Calu3 (cell line): ENCODE measurements around the gene RNF180. TPM values are rescaled to one million over a fixed set of nuclear protein-coding genes. Genes with fewer than 3 reads are reported as not detected.

Source experiments
- BruUV-seq: library from RNA; stranded (reverse); fragments of 400-500 nt; replicated peaks from 2 replicates; lab custom pipeline; 2021; lab: Mats Ljungman, UMichigan
- CTCF ChIA-PET: fragments of 300-600 bp; sonication (Branson Sonifier 250); formaldehyde crosslinking; loops from one replicate; lab custom pipeline; 2022; ENCODE audit warnings: antibody characterized with exemption; lab: Charles Lee
- DNase-seq: peaks from one replicate; pipeline ENCODE4 v3.0.0; 2022
- H3K27ac Mint-ChIP-seq: one replicate; pipeline ENCODE4 v1.8.0; 2022; ENCODE audit warnings: mixed read lengths; ENCODE audit not compliant: unreplicated experiment
- H3K27me3 Mint-ChIP-seq: one replicate; pipeline ENCODE4 v1.8.0; 2022; ENCODE audit warnings: mixed read lengths; ENCODE audit not compliant: unreplicated experiment
- H3K36me3 Mint-ChIP-seq: one replicate; pipeline ENCODE4 v1.8.0; 2022; ENCODE audit warnings: mild to moderate bottlenecking, moderate library complexity, mixed read lengths; ENCODE audit not compliant: insufficient read depth, unreplicated experiment
- H3K4me1 Mint-ChIP-seq: one replicate; pipeline ENCODE4 v1.8.0; 2022; ENCODE audit warnings: mild to moderate bottlenecking, low read depth, mixed read lengths; ENCODE audit not compliant: unreplicated experiment
- H3K4me3 Mint-ChIP-seq: one replicate; pipeline ENCODE4 v1.8.0; 2022; ENCODE audit warnings: mild to moderate bottlenecking, low read depth, moderate library complexity, mixed read lengths; ENCODE audit not compliant: unreplicated experiment
- H3K9me3 Mint-ChIP-seq: one replicate; pipeline ENCODE4 v1.8.0; 2022; ENCODE audit warnings: low read depth, mixed read lengths; ENCODE audit not compliant: unreplicated experiment
- intact Hi-C: fragments of 100-400 bp; cut with micrococcal nuclease; formaldehyde crosslinking; loops from one replicate; pipeline ENCODE4 v1.10.0; 2022; ENCODE audit not compliant: unreplicated experiment
- total RNA-seq: library from RNA; stranded (reverse); gene quantifications from 2 replicates; pipeline ENCODE4 v1.2.3, GENCODE V29; 2022
- TF ChIP-seq, protein P1 (sequence below): fragments of 200-600 bp; IDR thresholded peaks from one replicate; pipeline ENCODE4 v1.8.0; 2022; ENCODE audit warnings: antibody characterized with exemption; ENCODE audit not compliant: unreplicated experiment

The RNF180 gene
- total RNA-seq, 1 experiment from 2014 or later = 2.1 TPM

DNA sequence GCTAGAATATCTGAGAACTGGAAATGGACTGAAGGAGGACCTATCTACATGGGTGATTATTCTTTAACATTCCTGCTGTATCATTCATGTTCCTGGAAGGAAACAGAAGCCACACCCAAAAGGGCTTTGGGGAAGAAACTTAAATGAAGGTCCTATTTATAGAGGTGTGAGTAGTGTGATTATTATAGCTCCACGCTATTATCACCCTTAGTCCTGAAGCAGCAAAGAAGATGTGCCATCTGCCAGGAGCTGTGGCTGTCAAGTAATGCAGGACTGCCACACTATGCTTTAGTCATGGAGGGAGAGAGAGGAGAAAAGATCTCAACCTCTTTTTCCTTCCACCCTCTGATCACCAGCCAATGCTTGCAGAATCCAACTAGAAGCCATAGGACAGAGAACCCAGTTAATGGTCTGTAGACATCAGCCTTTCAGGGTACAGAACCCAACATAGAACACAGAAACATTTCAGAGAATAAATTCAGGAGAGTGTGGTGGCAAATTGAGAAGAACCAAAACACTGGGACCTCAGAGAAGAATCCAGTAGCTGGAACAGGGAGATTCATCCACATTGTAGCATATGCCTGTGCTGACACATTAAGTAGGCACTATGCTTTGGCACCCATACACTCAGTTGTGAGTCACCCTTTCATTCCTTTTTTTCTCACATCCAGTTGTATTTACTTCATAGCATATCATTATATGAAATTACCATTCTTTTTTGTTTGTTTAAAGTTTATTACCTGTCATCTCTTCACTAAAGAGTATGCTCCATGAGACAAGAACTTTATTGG is 21.0 kb upstream of the RNF180 start:
- no peaks in the 10 kb centered on the region for H3K4me1 Mint-ChIP-seq
- H3K4me3 Mint-ChIP-seq = no peak overlapping the region
- H3K27me3 Mint-ChIP-seq = no peaks in the 10 kb centered on the region
- H3K36me3 Mint-ChIP-seq = no peaks in the 10 kb centered on the region
- no peak overlapping the region for H3K27ac Mint-ChIP-seq
- TF ChIP-seq, protein P1, sequence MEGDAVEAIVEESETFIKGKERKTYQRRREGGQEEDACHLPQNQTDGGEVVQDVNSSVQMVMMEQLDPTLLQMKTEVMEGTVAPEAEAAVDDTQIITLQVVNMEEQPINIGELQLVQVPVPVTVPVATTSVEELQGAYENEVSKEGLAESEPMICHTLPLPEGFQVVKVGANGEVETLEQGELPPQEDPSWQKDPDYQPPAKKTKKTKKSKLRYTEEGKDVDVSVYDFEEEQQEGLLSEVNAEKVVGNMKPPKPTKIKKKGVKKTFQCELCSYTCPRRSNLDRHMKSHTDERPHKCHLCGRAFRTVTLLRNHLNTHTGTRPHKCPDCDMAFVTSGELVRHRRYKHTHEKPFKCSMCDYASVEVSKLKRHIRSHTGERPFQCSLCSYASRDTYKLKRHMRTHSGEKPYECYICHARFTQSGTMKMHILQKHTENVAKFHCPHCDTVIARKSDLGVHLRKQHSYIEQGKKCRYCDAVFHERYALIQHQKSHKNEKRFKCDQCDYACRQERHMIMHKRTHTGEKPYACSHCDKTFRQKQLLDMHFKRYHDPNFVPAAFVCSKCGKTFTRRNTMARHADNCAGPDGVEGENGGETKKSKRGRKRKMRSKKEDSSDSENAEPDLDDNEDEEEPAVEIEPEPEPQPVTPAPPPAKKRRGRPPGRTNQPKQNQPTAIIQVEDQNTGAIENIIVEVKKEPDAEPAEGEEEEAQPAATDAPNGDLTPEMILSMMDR = no peak
- intact Hi-C loops = loop anchor here (5.0 kb wide), 1 partner anchor 742 kb away; no protein-coding TSS in a partner anchor
- DNase-seq = no peak
- no TSS peak for BruUV-seq
- CTCF ChIA-PET = interaction anchor here (0.6 kb wide), 1 partner anchor 37 kb away, joined by 3 read pairs; no protein-coding TSS in a partner anchor
- H3K9me3 Mint-ChIP-seq = no peaks in the 10 kb centered on the region

DNA sequence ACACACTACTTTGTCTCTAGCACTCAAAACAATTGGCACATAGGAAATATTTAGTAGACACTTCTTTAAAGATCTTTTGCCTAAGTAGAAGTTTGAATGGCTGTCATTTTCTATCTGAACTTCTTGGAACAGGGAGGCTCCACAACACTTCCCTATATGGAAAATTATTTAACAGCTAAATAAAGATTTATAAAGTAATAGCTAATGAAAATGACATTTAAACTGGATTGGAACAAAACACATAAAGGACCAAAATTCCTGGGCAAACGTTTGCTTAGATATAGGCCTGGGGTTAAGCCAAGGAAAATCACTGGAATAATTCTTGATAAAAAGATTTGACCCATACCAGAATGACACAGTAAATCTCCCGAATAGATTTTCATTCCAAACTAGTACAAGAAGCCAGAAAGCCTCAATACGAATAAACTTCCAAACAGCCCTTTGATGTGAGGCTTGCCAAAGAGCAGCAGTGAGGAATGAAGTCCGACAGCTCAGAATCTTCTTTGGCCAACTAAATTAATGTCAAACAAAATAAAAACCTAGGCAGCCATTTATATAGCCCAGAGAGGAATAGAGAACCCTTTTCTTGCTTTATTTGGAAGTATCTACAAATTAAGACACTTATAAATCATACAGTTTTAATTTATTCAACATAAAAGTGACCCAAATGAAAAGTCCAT is 20.3 kb upstream of the RNF180 start:
- Mint-ChIP-seq H3K4me3 (no peak overlapping the region), H3K36me3 (no peaks in the 10 kb centered on the region), H3K27ac (no peak overlapping the region), H3K27me3 (no peaks in the 10 kb centered on the region), H3K9me3 (no peaks in the 10 kb centered on the region), H3K4me1 (no peaks in the 10 kb centered on the region)
- intact Hi-C loops = loop anchor here (5.0 kb wide), 1 partner anchor 743 kb away; no protein-coding TSS in a partner anchor
- DNase-seq = no peak
- CTCF ChIA-PET = no interaction called here
- no TSS peak for BruUV-seq
- TF ChIP-seq, protein P1 = no peak

DNA sequence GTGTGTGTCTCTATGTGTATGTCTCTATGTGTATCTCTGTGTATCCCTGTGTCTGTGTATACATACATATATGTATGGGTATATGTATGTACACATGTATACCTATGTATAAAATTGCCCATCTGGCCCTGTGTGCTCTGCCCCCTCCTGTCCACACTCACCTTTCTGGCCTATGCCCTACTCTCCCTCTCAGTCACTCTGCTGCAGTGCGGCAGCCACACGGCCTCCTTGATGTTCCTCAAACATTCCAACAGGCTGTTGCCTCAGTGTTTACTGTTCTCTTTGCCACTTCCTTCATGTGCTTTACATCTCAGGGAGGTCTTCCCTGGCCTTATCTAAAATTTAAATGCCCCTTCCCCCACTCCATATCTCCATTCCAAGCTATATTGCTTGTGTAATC is 18.3 kb upstream of the RNF180 start:
- Mint-ChIP-seq H3K9me3 (no peaks in the 10 kb centered on the region), H3K4me1 (no peaks in the 10 kb centered on the region), H3K36me3 (no peaks in the 10 kb centered on the region), H3K27me3 (peaks cover 7% of the 10 kb centered on the region), H3K27ac (no peak overlapping the region), H3K4me3 (no peak overlapping the region)
- TF ChIP-seq, protein P1 = no peak
- BruUV-seq = no TSS peak
- DNase-seq = no peak
- intact Hi-C loops = loop anchor here (5.0 kb wide), 1 partner anchor 745 kb away; no protein-coding TSS in a partner anchor
- CTCF ChIA-PET = interaction anchor here (0.8 to 1.4 kb wide), 3 partner anchors 16 to 466 kb away, joined by 3 to 13 read pairs (median 3); no protein-coding TSS in a partner anchor

DNA sequence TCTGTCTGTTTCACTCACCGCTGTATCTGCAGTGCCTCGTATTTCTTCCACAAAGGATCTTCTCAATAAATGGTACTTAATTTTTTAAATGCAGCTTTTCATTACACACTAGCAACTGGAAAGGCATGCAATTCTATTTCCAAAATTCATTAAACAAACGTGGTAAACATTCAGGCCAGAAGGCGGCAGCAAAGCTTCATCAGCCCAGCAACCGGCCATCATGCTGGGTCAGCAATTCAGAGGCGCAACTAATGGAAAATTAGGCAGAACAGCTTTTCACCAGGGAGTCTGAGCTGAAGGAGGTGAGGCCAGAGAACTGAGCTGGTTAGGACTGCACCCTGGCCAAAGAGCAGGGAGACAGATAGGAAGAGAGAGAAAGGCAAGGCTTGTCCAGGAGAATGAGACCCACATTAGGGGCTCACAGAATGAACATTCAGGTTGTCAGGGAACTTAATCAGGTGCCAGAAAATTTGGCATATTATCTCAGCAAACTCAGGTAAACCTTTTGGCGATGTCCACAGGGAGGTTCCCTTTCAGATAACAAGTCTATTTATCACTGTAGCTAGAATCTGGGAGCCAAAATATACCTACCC is 17.7 kb upstream of the RNF180 start:
- no peak overlapping the region for H3K27ac Mint-ChIP-seq
- TF ChIP-seq, protein P1 = peak; percentile 67
- no TSS peak for BruUV-seq
- peak; percentile 59 for DNase-seq
- no peaks in the 10 kb centered on the region for H3K4me1 Mint-ChIP-seq
- CTCF ChIA-PET = interaction anchor here (0.6 to 1.4 kb wide), 7 partner anchors 15 to 1335 kb away, joined by 3 to 13 read pairs (median 4); no protein-coding TSS in a partner anchor
- peaks cover 12% of the 10 kb centered on the region for H3K27me3 Mint-ChIP-seq
- H3K36me3 Mint-ChIP-seq = no peaks in the 10 kb centered on the region
- no peaks in the 10 kb centered on the region for H3K9me3 Mint-ChIP-seq
- no peak overlapping the region for H3K4me3 Mint-ChIP-seq
- intact Hi-C loops = loop anchor here (1.0 to 5.0 kb wide), 3 partner anchors 60 to 746 kb away; no protein-coding TSS in a partner anchor
